SK-N-SH (cell line): Measurements from ENCODE around the gene NGF. TPM values are rescaled to one million over a fixed set of nuclear protein-coding genes. Genes with fewer than 3 reads are reported as not detected.
A peak's percentile ranks its signal among the peaks of the same experiment; 100 is the strongest.

ENCODE experiments used
- CTCF ChIA-PET: fragments of 300-600, 350-600 bp; formaldehyde crosslinking; extraction: SDS; loops from one replicate; lab custom pipeline; 2021; lab: Yijun Ruan, JAX
- POLR2A ChIA-PET: fragments of 350-600 bp; sonication (Branson Sonifier 250); formaldehyde crosslinking; extraction: SDS; loops from one replicate; lab custom pipeline; 2020; ENCODE audit warnings: antibody characterized with exemption, inconsistent platforms; lab: Yijun Ruan, JAX
- DNase-seq: peaks from one replicate; pipeline ENCODE4 v3.0.0; 2012
- H2AFZ ChIP-seq: fragments of 200-600 bp; sonication (generic); 2 replicates; pipeline ENCODE4 v1.8.1; 2016; ENCODE audit warnings: antibody characterized with exemption, mild to moderate bottlenecking, low read depth
- H3F3A ChIP-seq: fragments of 200-600 bp; sonication (generic); replicated peaks from 2 replicates; pipeline ENCODE3; 2016; ENCODE audit warnings: antibody characterized with exemption, mild to moderate bottlenecking; ENCODE audit not compliant: insufficient read depth
- H3K27ac ChIP-seq, 2 experiments: fragments of 200-500 bp in 1 of 2; fragments of 200-600 bp in 1 of 2; sonication (Bioruptor generic) in 1 of 2; sonication (generic), shearing (Covaris generic) in 1 of 2; 2 replicates each; pipeline versions ENCODE4 v1.5.1 to v1.6.1; 2014 to 2016; ENCODE audit warnings: low read depth in 2 of 2, inconsistent platforms in 1 of 2, low read length in 1 of 2, mild to moderate bottlenecking in 1 of 2, mixed read lengths in 1 of 2
- H3K27me3 ChIP-seq: fragments of 200-600 bp; sonication (generic), shearing (Covaris generic); 2 replicates; pipeline ENCODE4 v1.6.1; 2016; ENCODE audit warnings: mixed run types; ENCODE audit not compliant: insufficient read depth
- H3K36me3 ChIP-seq, 2 experiments: fragments of 200-500 bp in 1 of 2; fragments of 200-600 bp in 1 of 2; sonication (Bioruptor generic) in 1 of 2; sonication (generic) in 1 of 2; replicated peaks in 1 of 2; 2 replicates each; pipeline versions ENCODE3 to v1.5.1; 2014 to 2016; ENCODE audit warnings: low read length in 1 of 2, mild to moderate bottlenecking in 1 of 2; ENCODE audit not compliant: insufficient read depth in 2 of 2, control insufficient read depth in 1 of 2
- H3K4me1 ChIP-seq, 2 experiments: fragments of 200-500 bp in 1 of 2; fragments of 200-600 bp in 1 of 2; sonication (Bioruptor generic) in 1 of 2; sonication (generic), shearing (Covaris generic) in 1 of 2; 2 replicates each; pipeline versions ENCODE4 v1.5.1 to v1.6.1; 2014 to 2016; ENCODE audit warnings: low read depth in 1 of 2, low read length in 1 of 2, mixed run types in 1 of 2; ENCODE audit not compliant: insufficient read depth in 2 of 2, control insufficient read depth in 1 of 2
- H3K4me2 ChIP-seq: fragments of 200-600 bp; sonication (generic), shearing (Covaris generic); 2 replicates; pipeline ENCODE4 v1.6.1; 2017; ENCODE audit warnings: mixed run types
- H3K4me3 ChIP-seq, 2 experiments: fragments of 200-500 bp in 1 of 2; fragments of 200-600 bp in 1 of 2; sonication (Bioruptor generic) in 1 of 2; sonication (generic), shearing (Covaris generic) in 1 of 2; 2 replicates each; pipeline versions ENCODE4 v1.5.1 to v1.8.1; 2014 to 2016; ENCODE audit warnings: low read depth in 2 of 2, inconsistent platforms in 1 of 2, low read length in 1 of 2, mild to moderate bottlenecking in 1 of 2, mixed read lengths in 1 of 2, moderate library complexity in 1 of 2
- H3K79me2 ChIP-seq: fragments of 200-600 bp; sonication (generic); 2 replicates; pipeline ENCODE4 v1.8.1; 2017; ENCODE audit warnings: mild to moderate bottlenecking; ENCODE audit not compliant: insufficient read depth
- H3K9ac ChIP-seq: fragments of 200-600 bp; sonication (generic); 2 replicates; pipeline ENCODE4 v1.6.1; 2017; ENCODE audit warnings: mixed run types
- H3K9me2 ChIP-seq: fragments of 200-600 bp; sonication (generic); 2 replicates; pipeline ENCODE4 v1.6.1; 2017; ENCODE audit warnings: mixed run types
- H3K9me3 ChIP-seq: fragments of 200-600 bp; sonication (generic); 2 replicates; pipeline ENCODE4 v1.6.1; 2017; ENCODE audit warnings: mixed run types, mild to moderate bottlenecking, moderate library complexity
- H4K20me1 ChIP-seq: fragments of 200-600 bp; sonication (generic); 2 replicates; pipeline ENCODE4 v1.6.1; 2017; ENCODE audit warnings: mild to moderate bottlenecking, mixed run types; ENCODE audit not compliant: insufficient read depth
- CHD2 ChIP-seq: fragments of 150-350 bp; IDR thresholded peaks from 2 replicates; pipeline ENCODE4 v1.6.1; 2018; ENCODE audit warnings: low read length; ENCODE audit not compliant: partially characterized antibody
- EP300 ChIP-seq, 2 experiments: IDR thresholded peaks; 2 replicates each; pipeline versions ENCODE4 v1.4.0 to v1.6.1; 2012; ENCODE audit warnings: borderline replicate concordance in 1 of 2, low read depth in 1 of 2, low read length in 1 of 2
- EZH2phosphoT487 ChIP-seq: fragments of 200-600 bp; sonication (generic); IDR thresholded peaks from 2 replicates; pipeline ENCODE4 v1.6.1; 2017; ENCODE audit warnings: low read depth, mixed run types, mild to moderate bottlenecking, antibody characterized with exemption, moderate library complexity, borderline replicate concordance
- FOXM1 ChIP-seq: IDR thresholded peaks from 2 replicates; pipeline ENCODE4 v1.4.0; 2012; ENCODE audit warnings: low read depth, mild to moderate bottlenecking
- GABPA ChIP-seq: IDR thresholded peaks from 2 replicates; pipeline ENCODE4 v1.4.0; 2012; ENCODE audit warnings: low read depth, mild to moderate bottlenecking
- GATA2 ChIP-seq: sonication (generic); formaldehyde crosslinking; IDR thresholded peaks from 2 replicates; pipeline ENCODE4 v1.5.0; 2020; ENCODE audit warnings: mild to moderate bottlenecking, missing genetic modification reagents
- JUND ChIP-seq: IDR thresholded peaks from 2 replicates; pipeline ENCODE4 v1.4.0; 2012
- MAX ChIP-seq: IDR thresholded peaks from 2 replicates; pipeline ENCODE4 v1.4.0; 2012; ENCODE audit warnings: low read depth
- MEF2A ChIP-seq: IDR thresholded peaks from 2 replicates; pipeline ENCODE4 v1.4.0; 2012; ENCODE audit warnings: low read depth, borderline replicate concordance
- RAD21 ChIP-seq: IDR thresholded peaks from 2 replicates; pipeline ENCODE4 v1.6.1; 2012; ENCODE audit warnings: mild to moderate bottlenecking, low read length
- RXRA ChIP-seq: IDR thresholded peaks from 2 replicates; pipeline ENCODE4 v1.4.0; 2012; ENCODE audit warnings: low read depth, mild to moderate bottlenecking, borderline replicate concordance
- SMC3 ChIP-seq: IDR thresholded peaks from 2 replicates; pipeline ENCODE4 v1.6.1; 2012; ENCODE audit warnings: low read depth, low read length, improper control_type of control experiment
- USF1 ChIP-seq: IDR thresholded peaks from 2 replicates; pipeline ENCODE4 v1.4.0; 2012; ENCODE audit warnings: low read depth, borderline replicate concordance
- YY1 ChIP-seq: IDR thresholded peaks from 2 replicates; pipeline ENCODE4 v1.4.0; 2012; ENCODE audit warnings: low read depth, mild to moderate bottlenecking
- ZBTB33 ChIP-seq: IDR thresholded peaks from 2 replicates; pipeline ENCODE4 v1.4.0; 2012; ENCODE audit warnings: low read depth, borderline replicate concordance
- WGBS: methylation state at CpG from one replicate; pipeline ENCODE4 v1.1.6; 2017; ENCODE audit warnings: low lambda C conversion rate; 5-methylcytosine and 5-hydroxymethylcytosine counted together
- polyA plus RNA-seq, 3 experiments: library from polyadenylated mRNA; depleted of rRNA; stranded (reverse); fragments of >200 nt; gene quantifications; 2 replicates each; pipeline ENCODE4 v1.2.3, GENCODE V29; 2012
- TF ChIP-seq, protein P1 (sequence below): IDR thresholded peaks from 2 replicates; pipeline ENCODE4 v1.6.1; 2012; ENCODE audit warnings: mild to moderate bottlenecking, low read depth, low read length, moderate library complexity

Gene NGF
- polyA plus RNA-seq, 1 of the 3 experiments (the other 2 are of a cell fraction), result 75.8 TPM

- TF ChIP-seq, protein P1, sequence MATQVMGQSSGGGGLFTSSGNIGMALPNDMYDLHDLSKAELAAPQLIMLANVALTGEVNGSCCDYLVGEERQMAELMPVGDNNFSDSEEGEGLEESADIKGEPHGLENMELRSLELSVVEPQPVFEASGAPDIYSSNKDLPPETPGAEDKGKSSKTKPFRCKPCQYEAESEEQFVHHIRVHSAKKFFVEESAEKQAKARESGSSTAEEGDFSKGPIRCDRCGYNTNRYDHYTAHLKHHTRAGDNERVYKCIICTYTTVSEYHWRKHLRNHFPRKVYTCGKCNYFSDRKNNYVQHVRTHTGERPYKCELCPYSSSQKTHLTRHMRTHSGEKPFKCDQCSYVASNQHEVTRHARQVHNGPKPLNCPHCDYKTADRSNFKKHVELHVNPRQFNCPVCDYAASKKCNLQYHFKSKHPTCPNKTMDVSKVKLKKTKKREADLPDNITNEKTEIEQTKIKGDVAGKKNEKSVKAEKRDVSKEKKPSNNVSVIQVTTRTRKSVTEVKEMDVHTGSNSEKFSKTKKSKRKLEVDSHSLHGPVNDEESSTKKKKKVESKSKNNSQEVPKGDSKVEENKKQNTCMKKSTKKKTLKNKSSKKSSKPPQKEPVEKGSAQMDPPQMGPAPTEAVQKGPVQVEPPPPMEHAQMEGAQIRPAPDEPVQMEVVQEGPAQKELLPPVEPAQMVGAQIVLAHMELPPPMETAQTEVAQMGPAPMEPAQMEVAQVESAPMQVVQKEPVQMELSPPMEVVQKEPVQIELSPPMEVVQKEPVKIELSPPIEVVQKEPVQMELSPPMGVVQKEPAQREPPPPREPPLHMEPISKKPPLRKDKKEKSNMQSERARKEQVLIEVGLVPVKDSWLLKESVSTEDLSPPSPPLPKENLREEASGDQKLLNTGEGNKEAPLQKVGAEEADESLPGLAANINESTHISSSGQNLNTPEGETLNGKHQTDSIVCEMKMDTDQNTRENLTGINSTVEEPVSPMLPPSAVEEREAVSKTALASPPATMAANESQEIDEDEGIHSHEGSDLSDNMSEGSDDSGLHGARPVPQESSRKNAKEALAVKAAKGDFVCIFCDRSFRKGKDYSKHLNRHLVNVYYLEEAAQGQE, result no peak
- no peak for TF ChIP-seq GATA2
- TF ChIP-seq FOXM1, result no peak
- no peak for TF ChIP-seq MAX
- no peak for TF ChIP-seq RXRA
- TF ChIP-seq JUND, result no peak
- TF ChIP-seq USF1, result no peak
- no peak for TF ChIP-seq SMC3
- TF ChIP-seq RAD21, result no peak
These were observed 6.3 kb downstream of the NGF start (continued) for GRCh38 chr1:115331558-115332331.

- ChIA-PET CTCF (interaction anchor here (1.8 kb wide), 1 partner anchor 191 kb away, joined by 6 read pairs; no protein-coding TSS in a partner anchor), POLR2A (interaction anchor here (0.6 kb wide), 1 partner anchor 90 kb away, joined by 3 read pairs; no protein-coding TSS in a partner anchor)
- H3K36me3 ChIP-seq, result peaks cover under 1 to 6% of the 10 kb centered on the region in 2 experiments
- H3K4me3 ChIP-seq, result peak overlapping the region in 1 of 2 experiments; percentile 25; a peak in 2 of 4 replicates
- peak overlapping the region; percentile 87 to 93 for H3K27ac ChIP-seq
- peak overlapping the region; percentile 55 for H3K4me2 ChIP-seq
- no peaks in the 10 kb centered on the region for H4K20me1 ChIP-seq
- peaks cover 57% of the 10 kb centered on the region for H3F3A ChIP-seq
- no peaks in the 10 kb centered on the region for H3K9me2 ChIP-seq
- H3K9me3 ChIP-seq, result no peaks in the 10 kb centered on the region
- H3K27me3 ChIP-seq, result no peaks in the 10 kb centered on the region
- peak overlapping the region; percentile 65 for H3K9ac ChIP-seq
- DNase-seq, result peak; percentile 34
- WGBS, result 3% methylated on average over 7 of the region's 7 CpGs
- H2AFZ ChIP-seq, result no peak overlapping the region
- H3K79me2 ChIP-seq, result peaks cover 93% of the 10 kb centered on the region
- H3K4me1 ChIP-seq, result peaks cover 23 to 83% of the 10 kb centered on the region in 2 experiments
- peak; percentile 36 for TF ChIP-seq SMC3
- TF ChIP-seq CHD2, result no peak
- 0 out of 2 replicates have a peak, but pooled peaks have one; percentile 4 for TF ChIP-seq ZBTB33
- TF ChIP-seq GABPA, result no peak
- peak; percentile 47; the same call in 1 of the 2 replicates for TF ChIP-seq RXRA
- TF ChIP-seq USF1, result 0 out of 2 replicates have a peak, but pooled peaks have one; percentile 13
- peak; percentile 67 to 76; a peak in 3 of 4 replicates for TF ChIP-seq EP300 (IDR thresholded peaks at IDR 0.05; ENCODE audit: borderline replicate concordance in 1 of 2, low read depth in 1 of 2, low read length in 1 of 2)
- TF ChIP-seq EZH2phosphoT487, result no peak
- TF ChIP-seq, protein P1, result 0 out of 2 replicates have a peak, but pooled peaks have one; percentile 10
- no peak; the same call in 1 of the 2 replicates for TF ChIP-seq JUND
- no peak for TF ChIP-seq YY1
- no peak for TF ChIP-seq MEF2A
These were observed 7.5 kb downstream of the NGF start for GRCh38 chr1:115330480-115331013.
